Endothelial cell of umbilical vein (primary cell): Measurements from ENCODE around the gene KCNE4. TPM values are rescaled to one million over a fixed set of nuclear protein-coding genes. Genes with fewer than 3 reads are reported as not detected.

Experiments used
- BruUV-seq: library from RNA; stranded (reverse); fragments of 400-500 nt; replicated peaks from 2 replicates; lab custom pipeline; 2021; lab: Mats Ljungman, UMichigan
- CTCF ChIA-PET: fragments of 300-600, 350-600 bp; sonication (Branson Sonifier 250); formaldehyde crosslinking; loops from one replicate; lab custom pipeline; 2021; ENCODE audit warnings: antibody characterized with exemption, inconsistent platforms; lab: Charles Lee
- POLR2A ChIA-PET: fragments of 300-600, 350-600 bp; sonication (Branson Sonifier 250); formaldehyde crosslinking; loops from one replicate; lab custom pipeline; 2021; ENCODE audit warnings: antibody characterized with exemption, inconsistent platforms; lab: Charles Lee
- DNase-seq: peaks from one replicate; pipeline ENCODE4 v3.0.0-alpha.2; 2011; ENCODE audit warnings: low read depth, low spot score
- FAIRE-seq: peaks from 2 replicates; lab custom pipeline; 2011; peaks lifted over from hg19 to GRCh38; lab: Jason Lieb, UNC
- H2AFZ ChIP-seq: 2 replicates; pipeline ENCODE4 v1.6.0; 2012; ENCODE audit warnings: low read depth, low read length, control low read depth, inconsistent platforms
- H3K27ac ChIP-seq: 2 replicates; pipeline ENCODE4 v1.5.1; 2011; ENCODE audit warnings: low read depth, mild to moderate bottlenecking, control low read depth, low read length, moderate library complexity; ENCODE audit not compliant: insufficient read depth
- H3K27me3 ChIP-seq, 2 experiments: 2 replicates each; pipeline versions ENCODE4 v1.6.0 to v1.6.1; 2011; ENCODE audit warnings: low read length in 2 of 2, mixed read lengths in 1 of 2; ENCODE audit not compliant: control insufficient read depth in 2 of 2, insufficient read depth in 2 of 2
- H3K36me3 ChIP-seq, 2 experiments: 2 replicates in 1 of 2; 3 replicates in 1 of 2; pipeline ENCODE4 v1.5.1; 2011; ENCODE audit warnings: low read length in 2 of 2, mild to moderate bottlenecking in 1 of 2, moderate library complexity in 1 of 2; ENCODE audit not compliant: control insufficient read depth in 2 of 2, insufficient read depth in 2 of 2; ENCODE audit errors: extremely low read depth in 1 of 2
- H3K4me1 ChIP-seq: 3 replicates; pipeline ENCODE4 v1.5.1; 2011; ENCODE audit warnings: mild to moderate bottlenecking, low read length; ENCODE audit not compliant: control insufficient read depth, insufficient read depth; ENCODE audit errors: extremely low read depth
- H3K4me2 ChIP-seq: 2 replicates; pipeline ENCODE4 v1.6.1; 2011; ENCODE audit warnings: low read length, control low read depth, mixed read lengths; ENCODE audit not compliant: insufficient read depth
- H3K4me3 ChIP-seq, 3 experiments: fragments of 200-600 bp in 1 of 3; sonication (generic), shearing (Covaris generic) in 1 of 3; replicated peaks in 1 of 3; 2 replicates each; pipeline ENCODE4 v1.5.1; 2011 to 2016; ENCODE audit warnings: control low read depth in 3 of 3, low read length in 3 of 3, mild to moderate bottlenecking in 2 of 3, inconsistent platforms in 1 of 3, low read depth in 1 of 3, moderate library complexity in 1 of 3; ENCODE audit not compliant: insufficient read depth in 1 of 3
- H3K79me2 ChIP-seq: 2 replicates; pipeline ENCODE4 v1.6.0; 2012; ENCODE audit warnings: low read length, inconsistent platforms; ENCODE audit not compliant: control insufficient read depth, insufficient read depth
- H3K9ac ChIP-seq: replicated peaks from 2 replicates; pipeline ENCODE3; 2011; ENCODE audit warnings: low read length, control low read depth; ENCODE audit not compliant: insufficient read depth; ENCODE audit errors: extremely low read depth
- H3K9me1 ChIP-seq: replicated peaks from 3 replicates; pipeline ENCODE4 v1.6.0; 2011; ENCODE audit warnings: mild to moderate bottlenecking, low read length; ENCODE audit not compliant: control insufficient read depth, insufficient read depth; ENCODE audit errors: extremely low read depth
- H3K9me3 ChIP-seq: replicated peaks from 2 replicates; pipeline ENCODE4 v1.5.1; 2012; ENCODE audit warnings: low read length, inconsistent platforms; ENCODE audit not compliant: control insufficient read depth, insufficient read depth
- H4K20me1 ChIP-seq: replicated peaks from 2 replicates; pipeline ENCODE3; 2011; ENCODE audit warnings: mild to moderate bottlenecking, low read length; ENCODE audit not compliant: control insufficient read depth, insufficient read depth; ENCODE audit errors: extremely low read depth
- EZH2 ChIP-seq: IDR thresholded peaks from 2 replicates; pipeline ENCODE4 v1.6.1; 2012; ENCODE audit warnings: borderline replicate concordance, low read depth, mild to moderate bottlenecking, moderate library complexity, low read length, inconsistent platforms; ENCODE audit not compliant: severe bottlenecking
- FOS ChIP-seq: IDR thresholded peaks from 2 replicates; pipeline ENCODE4 v1.6.1; 2011; ENCODE audit warnings: mild to moderate bottlenecking, low read length, moderate library complexity, borderline replicate concordance; ENCODE audit not compliant: insufficient read depth
- GATA2 ChIP-seq: IDR thresholded peaks from 2 replicates; pipeline ENCODE4 v1.7.0; 2011; ENCODE audit warnings: low read depth, mild to moderate bottlenecking, moderate library complexity, mixed read lengths, low read length; ENCODE audit not compliant: insufficient read length, insufficient read depth
- JUN ChIP-seq: IDR thresholded peaks from 2 replicates; pipeline ENCODE4 v1.6.1; 2011; ENCODE audit warnings: borderline replicate concordance, low read depth; ENCODE audit not compliant: insufficient read length, insufficient read depth
- MYC ChIP-seq: IDR thresholded peaks from one replicate; pipeline ENCODE4 v1.6.1; 2011; ENCODE audit warnings: mild to moderate bottlenecking, low read depth, low read length
- POLR2A ChIP-seq: IDR thresholded peaks from 2 replicates; pipeline ENCODE4 v1.6.1; 2012; ENCODE audit warnings: low read depth, mild to moderate bottlenecking, control low read depth, low read length
- POLR2AphosphoS5 ChIP-seq: IDR thresholded peaks from 2 replicates; pipeline ENCODE4 v1.6.1; 2012; ENCODE audit warnings: low read depth, mild to moderate bottlenecking, control low read depth, low read length, moderate library complexity; ENCODE audit not compliant: insufficient read depth
- dilution Hi-C: fragments of 300-500 bp; cut with MboI; formaldehyde crosslinking; loops from one replicate; pipeline ENCODE4 v1.15.0; 2019; ENCODE audit warnings: low sequenced_read_pairs; ENCODE audit not compliant: extremely low pct_ligation_motif_present
- intact Hi-C: fragments of 100-400 bp; cut with micrococcal nuclease; formaldehyde crosslinking; loops from one replicate; pipeline ENCODE4 v1.10.0; 2022
- polyA plus RNA-seq, 4 experiments: library from polyadenylated mRNA; depleted of rRNA in 3 of 4; stranded (reverse) in 3 of 4; unstranded in 1 of 4; fragments of >200 nt; gene quantifications; 2 replicates each; pipeline versions ENCODE4 v1.2.1 to v1.2.3, GENCODE V29; 2011 to 2012; ENCODE audit warnings: missing spikeins in 1 of 4
- total RNA-seq: library from RNA; stranded (reverse); gene quantifications from 2 replicates; pipeline ENCODE4 v1.2.3, GENCODE V29; 2021
- TF ChIP-seq, protein P1 (sequence below): IDR thresholded peaks from 2 replicates; pipeline ENCODE4 v1.6.1; 2011; ENCODE audit not compliant: insufficient read depth, insufficient read length
- TF ChIP-seq, protein P2 (sequence below), 2 donors: IDR thresholded peaks; 1 replicate in 1 of 2; 2 replicates in 1 of 2; pipeline ENCODE4 v1.5.1; 2011; ENCODE audit warnings: low read length in 2 of 2, mild to moderate bottlenecking in 2 of 2, moderate library complexity in 2 of 2, control low read depth in 1 of 2, inconsistent platforms in 1 of 2, low read depth in 1 of 2; ENCODE audit not compliant: insufficient read depth in 1 of 2; ENCODE audit errors: extremely low read depth in 1 of 2

KCNE4 gene
- total and polyA plus RNA-seq, 2 donors (not counting 3 experiments of a cell fraction or from before 2014, with no cell fraction given): 0.01 TPM; not detected in 1

DNA sequence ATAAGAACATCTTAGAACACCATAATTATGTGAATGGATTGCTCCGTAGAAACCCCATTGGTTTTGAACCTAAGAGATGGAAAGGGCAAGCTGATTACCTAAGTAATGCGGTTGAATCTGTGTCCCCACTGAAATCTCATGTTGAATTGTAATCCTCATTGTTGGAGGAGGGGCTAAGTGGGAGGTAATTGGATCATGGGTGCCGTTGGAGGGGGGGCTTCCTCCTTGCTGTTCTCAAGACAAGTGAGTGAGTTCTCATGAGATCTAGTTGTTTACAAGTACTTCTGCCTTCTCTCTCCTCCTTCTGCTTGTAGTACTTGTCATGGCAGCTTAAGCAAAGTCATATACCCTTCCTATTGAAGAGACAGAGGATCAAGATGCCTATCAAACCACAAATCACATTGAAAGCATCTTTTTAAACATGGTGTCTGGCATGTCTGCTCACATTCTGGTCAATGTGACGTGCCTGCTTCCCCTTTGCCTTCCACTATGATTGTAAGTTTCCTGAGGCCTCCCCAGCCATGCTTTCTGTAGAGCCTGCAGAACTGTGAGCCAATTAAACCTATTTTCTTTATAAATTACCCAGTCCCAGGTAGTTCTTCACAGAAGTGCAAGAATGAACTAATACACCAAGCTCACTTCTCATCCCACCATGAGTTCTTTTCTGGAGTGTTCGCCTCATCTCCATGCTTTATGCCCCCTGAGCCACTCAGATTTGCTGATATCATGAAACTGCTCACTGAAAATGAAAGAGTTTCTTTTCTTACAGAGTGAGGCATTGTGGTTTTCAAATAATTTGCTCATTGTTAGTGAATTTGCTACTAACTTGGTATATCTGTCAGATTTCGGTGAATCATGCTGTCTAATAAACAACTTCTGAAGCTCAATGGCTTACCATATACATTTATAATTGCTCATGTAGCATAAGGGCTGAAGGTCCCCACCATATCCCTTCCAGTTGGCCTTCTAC is 23.6 kb downstream of the KCNE4 start:
- ChIA-PET CTCF (no interaction called here), POLR2A (no interaction called here)
- no TSS peak for BruUV-seq
- no peak for DNase-seq
- Histone ChIP-seq H3K9me3 (no peaks in the 10 kb centered on the region), H3K27me3 (no peaks in the 10 kb centered on the region), H3K9me1 (no peaks in the 10 kb centered on the region), H3K4me3 (no peak overlapping the region), H3K9ac (no peak overlapping the region), H3K4me1 (no peaks in the 10 kb centered on the region), H3K79me2 (no peaks in the 10 kb centered on the region), H3K4me2 (no peak overlapping the region), H2AFZ (no peak overlapping the region), H3K27ac (no peak overlapping the region), H4K20me1 (no peaks in the 10 kb centered on the region), H3K36me3 (no peaks in the 10 kb centered on the region)
- intact Hi-C loops (no loop called here), dilution Hi-C loops (no loop called here)
- no peak for TF ChIP-seq GATA2
- TF ChIP-seq JUN: no peak
- TF ChIP-seq POLR2AphosphoS5: no peak
- TF ChIP-seq, protein P1, sequence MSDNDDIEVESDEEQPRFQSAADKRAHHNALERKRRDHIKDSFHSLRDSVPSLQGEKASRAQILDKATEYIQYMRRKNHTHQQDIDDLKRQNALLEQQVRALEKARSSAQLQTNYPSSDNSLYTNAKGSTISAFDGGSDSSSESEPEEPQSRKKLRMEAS: no peak
- TF ChIP-seq, protein P2, sequence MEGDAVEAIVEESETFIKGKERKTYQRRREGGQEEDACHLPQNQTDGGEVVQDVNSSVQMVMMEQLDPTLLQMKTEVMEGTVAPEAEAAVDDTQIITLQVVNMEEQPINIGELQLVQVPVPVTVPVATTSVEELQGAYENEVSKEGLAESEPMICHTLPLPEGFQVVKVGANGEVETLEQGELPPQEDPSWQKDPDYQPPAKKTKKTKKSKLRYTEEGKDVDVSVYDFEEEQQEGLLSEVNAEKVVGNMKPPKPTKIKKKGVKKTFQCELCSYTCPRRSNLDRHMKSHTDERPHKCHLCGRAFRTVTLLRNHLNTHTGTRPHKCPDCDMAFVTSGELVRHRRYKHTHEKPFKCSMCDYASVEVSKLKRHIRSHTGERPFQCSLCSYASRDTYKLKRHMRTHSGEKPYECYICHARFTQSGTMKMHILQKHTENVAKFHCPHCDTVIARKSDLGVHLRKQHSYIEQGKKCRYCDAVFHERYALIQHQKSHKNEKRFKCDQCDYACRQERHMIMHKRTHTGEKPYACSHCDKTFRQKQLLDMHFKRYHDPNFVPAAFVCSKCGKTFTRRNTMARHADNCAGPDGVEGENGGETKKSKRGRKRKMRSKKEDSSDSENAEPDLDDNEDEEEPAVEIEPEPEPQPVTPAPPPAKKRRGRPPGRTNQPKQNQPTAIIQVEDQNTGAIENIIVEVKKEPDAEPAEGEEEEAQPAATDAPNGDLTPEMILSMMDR (IDR thresholded peaks at IDR 0.05; ENCODE audit: extremely low read depth in 1 of 2, insufficient read depth in 1 of 2, low read depth in 1 of 2, low read length in 2 of 2): no peak
- no peak for TF ChIP-seq POLR2A
- TF ChIP-seq FOS: no peak
- no peak for TF ChIP-seq MYC
- no peak for TF ChIP-seq EZH2
- no peak for FAIRE-seq
